ENCODE measurements around the gene PHACTR3.

GRCh38 chr20:59781226-59781625 lies 176.9 kb downstream of the PHACTR3 start:
- TF ChIP-seq CTCF (optimal IDR thresholded peaks at IDR 0.05 in 1 of 3, IDR thresholded peaks at IDR 0.05 in 1 of 3, conservative IDR thresholded peaks at IDR 0.05 in 1 of 3; ENCODE audit: extremely low read depth in 1 of 3, insufficient read depth in 2 of 3, low read length in 3 of 3) (no peak), EZH2 (IDR thresholded peaks at IDR 0.05; ENCODE audit: low read length) (no peak)
